NCI-H69 (cell line): ENCODE results near the gene GGN.
"Not testable (repeated sequence)": the region's sequence is repeated elsewhere in the genome, so short reads cannot be mapped to it uniquely, and the experiment has no call there.

Experiments
- DNase-seq: peaks from one replicate; lab custom pipeline; 2025; lab: John Stamatoyannopoulos, UW

Gene GGN

GRCh38 chr19:38411898-38412297, 24.1 kb upstream of the GGN start:
- not testable (repeated sequence) for DNase-seq

- DNase-seq = no peak
Observed at GRCh38 chr19:38411041-38411712, 23.3 kb upstream of the GGN start.

- DNase-seq = not testable (repeated sequence)
Observed at GRCh38 chr19:38410407-38410806, 22.6 kb upstream of the GGN start.

- DNase-seq = peak; percentile 35
Observed at GRCh38 chr19:38409631-38410133, 21.8 kb upstream of the GGN start.

- DNase-seq = no peak
Observed at GRCh38 chr19:38405276-38405675, 17.4 kb upstream of the GGN start.

GRCh38 chr19:38404858-38405257, 17.0 kb upstream of the GGN start:
- DNase-seq = no peak

- peak; percentile 98 for DNase-seq
Observed at GRCh38 chr19:38402967-38403674, 15.3 kb upstream of the GGN start, which contains the start of gene FAM98C. FAM98C (plus strand) TSS chr19:38403093; CDS start chr19:38403154, 61 bp downstream.

GRCh38 chr19:38402623-38402966, 14.8 kb upstream of the GGN start:
- DNase-seq = no peak

GRCh38 chr19:38401148-38401547, 13.3 kb upstream of the GGN start:
- no peak for DNase-seq

- no peak for DNase-seq
Observed at GRCh38 chr19:38400361-38400760, 12.5 kb upstream of the GGN start.

GRCh38 chr19:38399537-38399936, 11.7 kb upstream of the GGN start:
- DNase-seq = no peak

GRCh38 chr19:38399081-38399480, 11.2 kb upstream of the GGN start:
- DNase-seq = no peak

GRCh38 chr19:38395381-38396114, 7.7 kb upstream of the GGN start:
- DNase-seq = peak; percentile 39

- peak; percentile 89 for DNase-seq
Observed at GRCh38 chr19:38394488-38394887, 6.7 kb upstream of the GGN start.

- DNase-seq = no peak
Observed at GRCh38 chr19:38392707-38393308, 5.0 kb upstream of the GGN start.

- DNase-seq = no peak
Observed at GRCh38 chr19:38391911-38392464, 4.2 kb upstream of the GGN start.

GRCh38 chr19:38389957-38390924, 2.4 kb upstream of the GGN start:
- DNase-seq = no peak

- peak; percentile 65 for DNase-seq
Observed at GRCh38 chr19:38389101-38389925, 1.5 kb upstream of the GGN start.

- DNase-seq = peak; percentile 88
Observed at GRCh38 chr19:38388349-38389100, 691 bp upstream of the GGN start, which contains the start of gene SPRED3. SPRED3 (plus strand) TSS chr19:38388697; CDS start chr19:38390303, 1,606 bp downstream.
